D721Med (cell line): ENCODE results near the gene FFAR3.

ENCODE experiments used
- DNase-seq: peaks from one replicate; pipeline ENCODE4 v3.0.0; 2011; ENCODE audit warnings: low spot score; ENCODE audit not compliant: insufficient read length
- FAIRE-seq: peaks from 2 replicates; lab custom pipeline; 2011; peaks lifted over from hg19 to GRCh38; lab: Jason Lieb, UNC
- CTCF ChIP-seq: IDR thresholded peaks from 2 replicates; pipeline ENCODE4 v1.5.1; 2012; ENCODE audit warnings: mild to moderate bottlenecking, control low read depth; ENCODE audit not compliant: insufficient read depth; ENCODE audit errors: missing control alignments

Gene FFAR3, protein sequence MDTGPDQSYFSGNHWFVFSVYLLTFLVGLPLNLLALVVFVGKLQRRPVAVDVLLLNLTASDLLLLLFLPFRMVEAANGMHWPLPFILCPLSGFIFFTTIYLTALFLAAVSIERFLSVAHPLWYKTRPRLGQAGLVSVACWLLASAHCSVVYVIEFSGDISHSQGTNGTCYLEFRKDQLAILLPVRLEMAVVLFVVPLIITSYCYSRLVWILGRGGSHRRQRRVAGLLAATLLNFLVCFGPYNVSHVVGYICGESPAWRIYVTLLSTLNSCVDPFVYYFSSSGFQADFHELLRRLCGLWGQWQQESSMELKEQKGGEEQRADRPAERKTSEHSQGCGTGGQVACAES

DNA sequence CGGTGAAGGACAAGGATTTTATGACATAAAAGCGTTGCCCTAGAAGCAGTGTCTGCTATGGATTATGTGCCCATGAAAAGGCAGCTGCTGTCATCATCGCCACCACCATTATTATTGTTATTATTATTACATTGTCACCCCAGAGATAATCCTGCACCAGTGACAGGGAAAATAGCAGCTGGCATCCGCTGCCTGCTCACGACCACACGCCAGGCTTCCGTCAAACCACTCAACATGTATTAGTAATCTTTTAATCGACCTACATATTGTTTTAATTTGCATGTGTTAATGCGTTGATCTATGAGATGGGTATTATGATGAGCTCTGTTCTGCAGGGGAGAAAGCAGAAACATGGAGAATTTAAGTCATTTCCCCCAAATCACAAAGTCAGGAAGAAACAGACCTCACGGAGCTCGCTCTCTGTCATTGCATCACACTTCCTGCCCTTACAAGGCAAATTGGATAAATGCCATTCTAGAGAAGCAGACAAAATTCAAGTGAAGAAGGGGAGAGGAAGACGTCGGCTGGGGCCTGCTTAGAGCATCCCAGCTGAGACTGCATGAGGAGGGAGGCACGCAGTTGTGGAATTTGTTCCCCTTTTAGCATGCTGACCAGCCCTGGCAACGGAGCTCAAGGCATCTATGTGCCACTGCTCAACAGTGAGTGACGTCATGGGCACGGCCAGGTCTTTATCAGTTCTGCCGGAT, at the start of gene FFAR3:
FFAR3 (plus strand) TSS at position 594 of the 707 bp plus-strand sequence. CDS start 431 bp downstream, outside the sequence.
- FAIRE-seq (no peak), DNase-seq (no peak)
- no peak for TF ChIP-seq CTCF

DNA sequence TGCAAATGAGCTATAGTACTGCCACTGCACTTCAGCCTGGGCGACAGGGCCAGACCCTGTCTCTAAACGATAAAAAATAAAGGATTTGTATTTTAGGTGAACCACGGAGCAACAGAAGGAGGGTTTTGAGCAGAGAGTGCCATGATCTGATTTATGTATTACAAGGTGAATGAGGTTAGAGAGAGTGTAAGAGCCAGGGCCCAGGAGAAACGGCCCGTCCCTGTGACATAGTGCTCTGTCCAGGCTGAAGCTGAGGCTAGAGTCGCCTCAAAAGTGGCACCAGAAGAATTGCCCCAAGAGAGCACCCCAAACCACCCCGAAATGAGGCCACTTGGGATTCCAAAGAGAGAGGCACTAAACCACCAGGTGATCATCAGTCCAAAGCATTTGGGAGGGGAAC, 49.4 kb upstream of the FFAR3 start:
- FAIRE-seq (no peak), DNase-seq (no peak)
- no peak for TF ChIP-seq CTCF

- DNase-seq (no peak), FAIRE-seq (no peak)
- TF ChIP-seq CTCF, result no peak
Observed at GRCh38 chr19:35309481-35310279, 48.6 kb upstream of the FFAR3 start.

GRCh38 chr19:35310331-35310730, 47.9 kb upstream of the FFAR3 start:
- FAIRE-seq, result no peak
- TF ChIP-seq CTCF, result no peak
- DNase-seq, result no peak

DNA sequence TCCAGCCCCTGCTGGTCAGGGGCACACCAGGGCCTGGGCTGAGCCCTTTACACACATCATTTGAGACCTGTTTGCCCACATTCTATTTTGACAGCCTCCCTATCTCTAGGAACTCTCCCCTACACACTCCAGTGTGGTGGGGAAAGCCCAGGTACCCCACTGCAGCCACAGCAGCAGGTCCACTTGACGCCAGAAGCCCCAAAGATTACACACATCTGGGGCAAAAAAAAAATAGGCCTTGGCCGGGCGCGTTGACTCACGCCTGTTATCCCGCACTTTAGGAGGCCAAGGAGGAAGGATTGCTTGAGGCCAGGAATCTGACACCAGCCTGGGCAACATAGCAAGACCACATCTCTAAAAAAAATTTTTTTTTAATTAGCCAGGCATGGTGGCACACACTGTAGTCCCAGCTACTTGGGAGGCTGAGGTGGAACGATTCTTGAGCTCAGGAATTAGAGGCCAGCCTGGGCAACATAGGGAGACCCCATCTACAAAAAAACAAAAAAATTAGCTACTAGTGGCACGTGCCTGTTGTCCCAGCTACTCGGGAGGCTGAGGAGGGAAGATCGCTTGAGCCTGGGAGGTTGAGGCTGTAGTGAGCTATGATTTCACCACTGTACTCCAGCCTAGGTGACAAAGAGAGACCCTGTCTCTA, 47.3 kb upstream of the FFAR3 start:
- DNase-seq (no peak), FAIRE-seq (no peak)
- TF ChIP-seq CTCF, result no peak

DNA sequence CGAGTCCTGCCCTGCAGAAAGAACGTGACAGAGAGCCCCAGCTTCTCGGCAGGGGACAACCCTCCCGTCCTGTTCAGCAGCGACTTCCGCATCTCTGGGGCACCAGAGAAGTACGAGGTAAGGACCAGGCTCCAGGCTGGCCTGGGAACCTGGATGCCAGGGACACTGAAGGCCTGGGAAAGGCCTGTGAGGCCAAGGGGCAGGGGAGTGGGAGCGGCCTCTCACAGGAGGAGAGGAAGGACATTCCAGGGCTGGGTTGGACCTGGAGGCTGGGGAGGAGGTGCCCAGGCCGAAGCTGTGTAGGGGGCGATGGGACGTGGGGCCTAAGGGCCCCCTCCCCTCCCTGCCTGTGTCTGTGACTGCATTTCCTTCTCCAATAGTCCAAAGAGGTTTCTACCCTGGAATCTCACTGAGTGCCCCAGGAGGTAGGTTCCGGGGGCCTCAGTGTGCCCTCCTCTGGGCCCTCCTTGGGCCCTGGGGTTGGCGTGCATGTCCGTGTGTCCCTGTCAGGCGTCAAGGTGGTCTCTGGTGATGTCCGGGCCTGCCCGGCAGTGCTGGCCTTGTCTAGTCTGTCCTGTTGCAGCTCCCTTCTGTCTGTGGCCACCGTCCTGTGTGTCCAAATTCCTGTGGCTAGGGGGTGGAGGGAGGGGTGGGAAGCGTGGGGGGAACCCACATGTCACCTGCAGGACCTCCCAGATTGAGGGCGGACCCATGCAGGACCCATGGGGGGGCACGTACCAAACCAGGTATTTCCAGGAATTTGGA, 46.2 kb upstream of the FFAR3 start:
- DNase-seq, result no peak
- no peak for FAIRE-seq
- no peak for TF ChIP-seq CTCF
